Measurements from ENCODE around the gene HOXA3. TPM values are rescaled to one million over a fixed set of nuclear protein-coding genes. Genes with fewer than 3 reads are reported as not detected.

Gene HOXA3
- total RNA-seq: 4.4 and 5.8 TPM in 2 replicates

DNA sequence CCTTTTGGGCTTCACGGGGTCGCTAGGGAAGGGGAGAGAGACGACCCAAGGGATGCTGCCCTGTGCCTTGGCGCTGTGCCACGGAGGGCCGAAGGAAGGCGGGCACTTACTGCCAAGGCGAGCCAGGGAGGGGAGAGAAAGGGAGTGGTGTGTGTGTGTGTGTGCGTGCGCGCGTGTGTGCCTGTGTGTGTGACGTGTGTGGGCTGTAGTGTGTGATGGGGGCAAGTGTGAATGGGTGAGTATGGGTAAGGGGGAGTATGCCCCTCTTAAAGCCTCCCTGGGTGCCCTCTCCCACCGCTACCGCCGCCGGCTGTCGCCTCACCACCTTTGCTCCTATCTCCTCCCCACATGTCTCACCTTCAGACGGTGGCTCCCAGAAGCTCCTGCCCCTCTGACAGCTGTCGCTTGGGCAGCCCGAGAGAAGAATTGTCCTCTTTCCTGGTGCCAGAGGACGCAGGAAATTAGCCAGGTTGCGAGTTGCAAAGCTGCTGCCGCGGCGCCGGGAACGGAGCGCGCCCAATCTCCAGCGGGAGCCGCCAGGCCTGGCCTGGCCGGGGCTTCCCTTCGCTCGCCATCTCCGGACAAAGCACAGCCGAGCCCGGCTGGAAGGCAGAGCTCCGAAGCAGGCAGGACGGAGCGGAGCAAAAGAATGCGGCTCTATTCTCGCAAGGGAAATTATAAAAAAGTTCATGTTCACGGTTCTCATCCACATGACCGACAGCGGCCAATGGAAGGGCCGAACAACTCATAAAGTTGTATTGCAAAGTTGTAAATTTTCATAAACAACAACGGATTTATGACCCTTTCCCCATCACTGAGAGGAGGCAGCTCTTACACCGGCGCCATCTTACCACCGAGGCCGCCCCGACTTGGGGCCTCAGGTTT lies at the start of gene HOXA3:
HOXA3 (minus strand) TSS at position 653 of the 885 bp plus-strand sequence. CDS start 41,943 bp downstream, outside the sequence.

DNA sequence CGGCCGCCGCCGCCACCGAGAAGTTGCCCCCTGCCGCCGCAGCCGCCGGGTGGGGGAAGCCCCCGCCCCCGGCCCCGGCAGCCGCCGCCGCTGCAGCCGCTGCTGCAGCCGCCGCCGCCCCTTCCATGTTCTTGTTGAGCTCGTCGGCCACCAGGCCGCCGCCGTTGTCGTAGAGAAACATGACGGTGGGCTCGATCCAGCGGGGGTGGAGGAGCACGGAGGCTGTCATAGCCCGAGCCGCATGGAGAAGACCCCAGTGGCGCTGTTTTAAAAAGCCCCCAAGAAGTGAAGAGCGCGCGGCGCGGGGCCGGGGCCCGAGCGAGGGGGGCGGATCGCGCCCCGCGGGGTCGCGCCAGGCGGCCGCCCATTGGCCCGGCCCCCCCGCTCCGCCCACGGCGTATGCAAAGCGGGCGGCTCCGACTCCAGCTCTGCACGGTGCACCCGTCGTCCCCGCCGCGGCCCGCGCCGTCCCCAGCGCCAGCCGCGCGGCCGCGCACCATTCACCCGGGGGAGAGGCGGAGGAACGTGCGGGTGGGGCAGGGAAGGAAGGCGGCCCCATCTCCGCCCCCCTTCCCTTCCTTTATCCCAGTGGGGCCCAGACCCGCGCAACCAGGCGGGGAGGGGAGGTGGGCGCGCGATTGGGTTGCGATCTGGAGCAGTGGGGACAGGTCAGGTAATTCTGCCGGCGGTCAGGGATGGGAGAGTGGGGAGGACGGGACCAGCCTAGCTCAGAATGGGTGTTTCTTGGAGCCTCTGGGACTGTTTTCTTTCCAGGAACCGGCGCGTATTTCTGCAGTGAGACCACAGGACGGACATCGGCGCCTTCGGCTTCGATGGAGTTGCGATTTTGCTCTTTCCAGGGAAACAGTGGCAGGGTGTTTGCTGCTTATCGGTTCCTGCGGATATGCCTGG lies 47.7 kb upstream of the HOXA3 start, which contains the start of gene HOXA13:
HOXA13 (minus strand) TSS at position 243 of the 912 bp plus-strand sequence; CDS start at position 229, 14 bp downstream.

DNA sequence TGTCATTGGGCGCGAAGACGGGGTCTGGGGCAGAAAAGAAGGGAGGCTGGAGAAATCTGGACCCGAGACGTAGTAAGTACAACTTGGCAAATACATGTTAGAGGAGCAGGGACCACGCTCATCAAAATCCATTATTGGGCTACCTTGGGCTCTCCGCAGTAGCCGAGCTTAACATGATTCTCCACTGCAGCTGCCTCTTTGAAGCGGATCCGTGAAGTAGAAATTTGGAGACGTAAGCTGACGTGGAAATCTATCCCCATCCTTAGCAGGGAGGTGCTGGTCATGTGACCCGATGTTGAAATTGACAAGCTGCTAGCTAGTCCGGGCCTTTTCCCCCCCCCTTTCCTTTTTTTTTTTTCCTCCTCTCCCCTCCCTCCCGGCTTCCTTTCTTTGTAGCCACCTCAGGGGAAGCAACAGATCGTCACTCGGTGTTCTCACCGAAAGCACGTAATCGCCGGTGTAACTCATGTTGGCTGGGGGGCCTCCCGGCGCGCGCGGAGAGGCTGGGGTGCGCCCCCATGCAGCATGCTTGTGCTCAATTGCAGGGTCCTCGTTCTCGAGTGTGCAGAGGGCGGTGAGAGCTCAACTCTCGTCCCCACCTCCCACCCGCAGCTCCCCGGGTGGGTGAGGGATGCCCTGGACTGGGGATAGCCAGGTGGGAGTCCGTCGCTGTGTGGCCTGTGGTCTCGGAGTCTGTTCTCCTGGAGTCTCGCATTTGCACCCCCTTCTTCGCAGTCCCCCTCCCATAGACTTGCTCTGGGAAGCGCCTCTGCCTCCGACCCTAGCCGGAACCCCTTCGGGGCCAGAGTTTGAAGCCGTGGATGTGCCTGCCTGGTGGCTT lies 32.9 kb upstream of the HOXA3 start, which contains the start of gene HOXA11:
HOXA11 (minus strand) TSS at position 220 of the 841 bp plus-strand sequence; CDS start at position 132, 88 bp downstream.

DNA sequence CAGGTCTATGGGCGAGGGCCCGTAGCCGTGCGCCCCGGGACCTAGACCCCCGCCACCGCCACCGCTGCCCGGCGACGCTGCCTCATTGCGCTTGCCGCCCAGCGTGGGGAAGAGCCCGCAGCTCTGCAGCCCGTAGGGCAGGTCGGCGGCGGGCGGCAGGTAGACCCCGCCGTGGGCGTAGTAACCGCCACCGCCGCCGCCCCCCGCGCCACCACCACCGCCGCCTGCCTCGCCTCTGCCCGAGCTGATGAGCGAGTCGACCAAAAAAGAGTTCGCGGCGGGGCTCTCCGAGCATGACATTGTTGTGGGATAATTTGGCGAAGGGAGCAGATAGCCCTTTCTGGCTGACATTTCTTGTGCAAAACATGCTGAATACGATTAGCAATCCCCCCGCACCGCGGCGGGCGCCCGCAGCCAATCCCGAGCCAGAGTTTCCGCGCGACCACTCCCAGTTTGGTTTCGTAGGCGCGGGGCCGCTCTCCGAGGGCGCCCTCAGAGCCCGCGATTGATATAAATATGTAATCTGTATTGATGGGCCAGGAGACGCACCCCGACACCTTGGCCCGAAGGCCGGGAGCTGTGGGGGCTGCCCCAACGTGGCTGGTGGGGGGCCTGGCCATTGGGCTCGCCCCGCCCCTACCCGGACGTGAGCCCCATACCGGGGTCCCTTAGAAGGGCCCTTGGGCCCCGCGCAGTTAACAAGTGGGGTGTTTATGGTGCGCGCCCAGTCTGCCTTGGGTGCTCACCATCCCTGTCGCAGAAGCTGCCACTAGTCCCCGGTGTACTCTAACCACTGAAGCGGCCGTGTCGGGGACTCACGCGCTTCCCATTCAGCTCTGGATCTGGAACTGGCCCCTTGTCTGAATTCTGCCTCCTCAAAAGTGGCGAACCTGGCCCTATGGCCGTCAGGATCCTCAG lies 21.8 kb upstream of the HOXA3 start, which contains the start of gene HOXA10:
HOXA10 (minus strand) TSS at position 365 of the 918 bp plus-strand sequence; CDS start at position 351, 14 bp downstream.

DNA sequence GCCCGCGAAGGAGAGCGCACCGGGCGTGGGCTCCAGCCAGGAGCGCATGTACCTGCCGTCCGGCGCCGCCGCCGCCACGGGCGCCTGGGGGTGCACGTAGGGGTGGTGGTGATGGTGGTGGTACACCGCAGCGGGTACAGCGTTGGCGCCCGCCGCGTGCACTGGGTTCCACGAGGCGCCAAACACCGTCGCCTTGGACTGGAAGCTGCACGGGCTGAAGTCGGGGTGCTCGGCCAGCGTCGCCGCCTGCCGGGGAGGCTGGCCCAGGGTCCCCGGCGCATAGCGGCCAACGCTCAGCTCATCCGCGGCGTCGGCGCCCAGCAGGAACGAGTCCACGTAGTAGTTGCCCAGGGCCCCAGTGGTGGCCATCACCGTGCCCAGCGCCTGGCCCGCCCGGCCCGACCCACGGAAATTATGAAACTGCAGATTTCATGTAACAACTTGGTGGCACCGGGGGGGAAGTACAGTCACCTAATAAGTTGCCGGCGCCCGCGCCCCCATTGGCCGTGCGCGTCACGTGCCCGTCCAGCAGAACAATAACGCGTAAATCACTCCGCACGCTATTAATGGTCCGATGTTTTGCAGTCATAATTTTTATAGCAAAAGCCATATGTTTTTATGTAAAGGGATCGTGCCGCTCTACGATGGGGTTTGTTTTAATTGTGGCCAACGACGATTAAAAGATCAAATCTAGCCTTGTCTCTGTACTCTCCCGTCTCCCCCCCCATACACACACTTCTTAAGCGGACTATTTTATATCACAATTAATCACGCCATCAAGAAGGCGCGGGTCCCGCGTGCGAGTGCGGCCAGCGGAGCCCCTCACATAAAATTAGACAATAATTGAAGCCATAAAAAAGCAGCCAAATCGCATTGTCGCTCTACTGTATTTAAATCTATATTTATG lies 13.0 kb upstream of the HOXA3 start, which contains the start of gene HOXA9:
HOXA9 (minus strand) TSS at position 449 of the 907 bp plus-strand sequence; CDS start at position 369, 80 bp downstream.

DNA sequence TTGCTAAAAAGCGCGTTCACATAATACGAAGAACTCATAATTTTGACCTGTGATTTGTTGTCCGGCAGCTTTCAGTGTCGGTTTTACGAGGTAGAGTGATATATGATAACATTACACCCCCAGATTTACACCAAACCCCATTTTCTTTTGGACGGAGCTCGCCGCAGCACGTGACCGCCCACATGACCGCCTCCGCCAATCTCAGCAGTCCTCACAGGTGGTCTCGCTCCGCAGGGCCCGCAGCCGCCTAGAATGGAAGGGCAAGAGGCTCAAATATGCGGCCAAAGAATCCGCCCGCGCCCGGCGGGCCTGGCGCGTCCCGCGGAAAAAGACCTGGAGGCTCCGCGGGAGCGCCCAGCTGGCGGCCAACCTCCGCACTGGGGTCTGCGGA lies 4.1 kb upstream of the HOXA3 start, which contains the start of gene HOXA7:
HOXA7 (minus strand) TSS at position 168 of the 391 bp plus-strand sequence; CDS start at position 38, 130 bp downstream.

DNA sequence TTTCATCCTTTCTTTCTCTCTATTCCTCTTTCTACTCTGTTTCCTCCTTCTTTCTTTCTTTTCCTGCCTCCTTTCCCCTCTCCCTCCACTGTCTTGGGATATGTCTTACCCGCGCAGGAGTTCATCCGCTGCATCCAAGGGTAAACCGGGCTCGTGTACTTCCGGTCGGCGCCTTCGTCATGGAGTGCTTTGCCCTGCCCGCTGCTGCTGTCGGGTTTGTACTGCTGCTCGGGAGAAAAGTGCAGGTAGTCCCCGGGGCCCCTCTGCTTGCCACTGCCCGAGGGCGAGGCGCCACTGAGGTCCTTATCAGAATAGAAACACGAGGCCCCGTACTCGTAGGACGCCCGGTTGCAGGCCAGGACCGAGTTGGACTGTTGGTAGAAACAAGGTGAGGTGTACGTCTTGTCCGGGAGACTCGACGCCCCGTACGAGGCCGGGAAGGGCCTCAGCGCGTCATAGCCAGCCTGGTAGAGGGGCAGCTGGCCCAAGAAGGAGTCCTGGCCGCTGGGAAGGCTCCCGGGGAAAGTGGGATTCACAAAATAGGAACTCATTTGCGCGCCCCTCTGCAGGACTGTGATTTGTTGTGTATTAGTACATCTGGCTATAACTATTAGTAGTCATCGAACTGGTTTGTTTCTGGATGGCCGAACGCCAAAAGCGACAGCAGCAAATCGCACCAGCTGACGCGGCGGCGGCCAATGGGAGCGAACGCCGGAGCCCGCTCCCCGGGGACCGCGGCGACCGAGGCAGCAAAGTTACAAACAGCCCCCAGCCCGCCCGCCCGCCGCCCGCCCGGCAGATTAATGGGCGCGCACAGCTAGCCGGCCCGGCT lies 5.0 kb downstream of the HOXA3 start, which contains the start of gene HOXA6:
HOXA6 (minus strand) TSS at position 576 of the 832 bp plus-strand sequence; CDS start at position 551, 25 bp downstream.

DNA sequence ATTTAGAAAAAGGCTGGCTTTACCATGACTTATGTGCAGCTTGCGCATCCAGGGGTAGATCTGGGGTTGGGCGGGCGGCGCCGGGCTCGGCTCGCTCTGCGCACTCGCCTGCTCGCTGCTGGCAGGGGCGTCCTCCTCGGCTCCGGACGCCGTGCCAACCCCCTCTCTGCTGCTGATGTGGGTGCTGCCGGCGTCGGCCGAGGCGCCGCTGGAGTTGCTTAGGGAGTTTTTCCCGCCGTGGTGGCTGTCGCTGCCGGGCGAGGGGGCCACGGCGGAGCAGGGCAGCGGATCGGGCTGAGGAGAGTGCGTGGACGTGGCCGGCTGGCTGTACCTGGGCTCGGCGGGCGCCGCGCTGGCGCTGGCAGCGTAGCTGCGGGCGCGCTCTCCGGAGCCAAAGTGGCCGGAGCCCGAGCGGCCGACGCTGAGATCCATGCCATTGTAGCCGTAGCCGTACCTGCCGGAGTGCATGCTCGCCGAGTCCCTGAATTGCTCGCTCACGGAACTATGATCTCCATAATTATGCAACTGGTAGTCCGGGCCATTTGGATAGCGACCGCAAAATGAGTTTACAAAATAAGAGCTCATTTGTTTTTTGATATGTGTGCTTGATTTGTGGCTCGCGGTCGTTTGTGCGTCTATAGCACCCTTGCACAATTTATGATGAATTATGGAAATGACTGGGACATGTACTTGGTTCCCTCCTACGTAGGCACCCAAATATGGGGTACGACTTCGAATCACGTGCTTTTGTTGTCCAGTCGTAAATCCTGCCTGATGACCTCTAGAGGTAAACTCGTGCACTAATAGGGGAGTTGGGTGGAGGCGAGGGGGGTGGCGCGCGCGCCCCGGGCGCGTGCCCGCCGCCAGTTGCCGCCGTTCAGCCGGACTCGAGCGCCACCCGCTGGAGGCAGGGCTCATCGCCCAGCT lies 9.1 kb downstream of the HOXA3 start, which contains the start of gene HOXA5:
HOXA5 (minus strand) TSS at position 659 of the 927 bp plus-strand sequence; CDS start at position 585, 74 bp downstream.

DNA sequence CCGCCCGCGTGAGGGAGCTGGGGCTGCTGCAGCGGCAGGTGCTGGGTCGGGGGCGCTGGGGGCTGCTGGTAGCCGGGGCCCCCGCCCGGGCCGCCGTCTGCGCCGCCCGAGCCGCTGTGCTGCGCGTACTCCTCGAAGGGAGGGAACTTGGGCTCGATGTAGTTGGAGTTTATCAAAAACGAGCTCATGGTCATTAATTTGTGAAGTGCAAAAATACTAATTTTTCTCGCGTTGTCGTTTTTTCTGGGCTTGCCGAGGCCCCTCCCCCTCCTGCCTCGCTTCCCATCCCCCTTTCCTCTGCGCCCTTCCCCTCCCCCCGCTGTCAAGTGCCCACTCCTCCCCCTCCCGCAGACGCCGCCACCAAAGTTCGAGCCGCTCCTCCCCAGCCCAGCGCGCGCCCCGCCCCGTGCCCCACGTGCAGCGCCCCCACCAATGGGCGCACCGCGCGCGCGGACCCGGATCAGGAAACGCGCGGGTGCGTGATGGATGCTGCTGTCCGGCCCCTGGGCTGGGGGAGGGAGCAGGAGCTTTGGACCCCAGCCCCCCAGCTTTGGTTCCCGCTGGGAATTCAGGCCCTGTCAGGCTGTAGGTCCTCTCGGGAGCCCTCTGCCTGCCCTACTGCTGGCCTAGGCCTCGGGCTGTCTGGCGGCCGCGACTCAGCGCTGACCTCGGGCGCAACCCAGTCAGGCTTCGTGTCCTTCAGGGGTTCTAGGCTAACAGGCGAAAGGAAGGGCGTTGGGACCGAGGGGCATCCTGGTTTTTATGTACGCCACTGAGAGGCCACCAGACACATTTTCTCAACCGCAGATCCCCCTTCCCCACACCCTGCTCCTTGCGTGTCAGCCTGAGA lies 21.6 kb downstream of the HOXA3 start, which contains the start of gene HOXA4:
HOXA4 (minus strand) TSS at position 218 of the 850 bp plus-strand sequence; CDS start at position 194, 24 bp downstream.

DNA sequence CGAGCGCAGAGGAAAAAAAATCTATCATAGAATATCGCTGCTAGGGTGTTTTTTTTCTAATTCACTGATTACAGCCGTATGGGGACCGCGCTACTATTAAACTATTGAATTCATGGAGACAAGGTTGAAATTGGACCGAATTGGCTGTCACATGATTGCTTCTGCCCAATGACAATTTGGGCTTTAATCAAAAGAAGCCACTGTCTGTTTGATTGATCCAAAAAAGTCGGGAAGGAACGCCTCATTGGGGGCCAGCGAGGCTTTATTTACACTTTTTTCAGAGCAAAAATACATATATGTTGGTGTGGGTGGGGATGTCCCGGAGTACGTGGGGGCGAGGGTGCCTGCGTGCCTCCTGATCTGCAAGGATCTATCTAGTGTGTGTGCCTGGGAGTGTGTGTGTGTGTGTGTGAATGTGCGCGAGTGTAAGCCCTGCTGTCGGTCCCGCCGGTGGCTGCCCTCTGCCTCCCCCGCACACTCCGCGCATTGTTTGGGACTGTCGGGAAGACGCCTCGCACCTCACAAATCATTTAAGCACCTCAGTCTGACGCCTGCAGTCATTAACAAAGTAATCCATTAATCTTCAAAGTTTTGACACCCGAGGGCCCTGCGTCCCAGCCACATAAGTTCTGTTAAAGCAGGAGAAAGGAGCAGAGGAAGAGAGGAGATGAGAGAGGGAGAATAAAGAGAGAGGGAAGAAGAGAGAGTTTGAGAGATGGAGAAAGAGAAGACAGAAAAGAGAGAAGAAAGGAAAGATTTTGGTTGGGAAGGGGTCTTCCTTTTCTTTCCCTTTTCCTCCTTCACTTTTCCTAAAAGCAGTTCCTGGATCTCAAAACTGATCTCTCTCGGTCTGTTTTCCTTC lies 49.6 kb downstream of the HOXA3 start, which contains the start of gene HOXA2:
HOXA2 (minus strand) TSS at position 103 of the 862 bp plus-strand sequence. CDS start 183 bp downstream, outside the sequence.

DNA sequence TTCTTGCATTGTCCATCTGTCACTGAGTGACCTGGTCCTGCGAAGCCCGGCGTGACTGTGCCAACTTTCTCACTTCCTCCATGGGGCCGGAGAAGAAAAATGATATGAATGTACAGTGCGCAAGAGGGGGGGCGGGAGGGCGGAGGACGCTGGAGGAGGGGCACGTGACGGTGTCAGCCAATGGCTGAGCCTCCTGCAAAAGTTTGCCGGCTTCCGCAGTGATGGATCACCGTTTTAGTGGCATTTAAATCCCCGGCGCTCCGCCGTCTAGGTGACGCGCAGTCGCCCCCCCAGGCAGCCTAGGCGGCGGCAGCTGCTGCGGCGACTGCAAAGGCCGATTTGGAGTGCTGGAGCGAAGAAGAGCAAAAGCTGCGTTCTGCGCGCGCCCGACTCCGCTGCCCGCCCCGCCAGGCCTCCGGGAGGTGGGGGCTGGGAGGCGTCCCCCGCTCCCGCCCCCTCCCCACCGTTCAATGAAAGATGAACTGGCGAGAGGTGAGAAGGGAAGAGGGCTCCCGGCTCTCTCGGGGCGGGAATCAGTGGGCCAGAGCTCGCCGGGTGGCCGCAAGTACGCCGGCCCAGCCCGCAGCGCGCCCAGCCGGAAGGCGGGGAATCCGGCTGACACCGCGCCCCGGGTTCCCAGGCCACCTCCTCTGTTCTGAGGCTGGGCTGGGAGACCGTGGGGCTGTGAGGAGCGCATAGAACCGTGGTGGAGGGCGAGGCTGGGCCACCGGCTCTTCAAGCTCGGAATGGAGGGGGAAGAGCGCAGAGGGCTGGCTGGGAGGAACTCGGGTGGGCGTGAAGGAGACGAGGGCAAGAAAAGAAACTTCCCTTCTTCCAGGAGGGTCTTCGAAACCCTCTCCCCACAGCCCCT lies 56.3 kb downstream of the HOXA3 start, which contains the start of gene HOXA1:
HOXA1 (minus strand) TSS at position 104 of the 871 bp plus-strand sequence; CDS start at position 16, 88 bp downstream.

All from smooth muscle cell of the pulmonary artery (primary cell).